Testis (tissue), 3 donors: Measurements from ENCODE around the gene STK33. TPM values are rescaled to one million over a fixed set of nuclear protein-coding genes. Genes with fewer than 3 reads are reported as not detected.

Source experiments
- DNase-seq: peaks from one replicate; pipeline ENCODE4 v3.0.0-alpha.2; 2019
- H3K27ac ChIP-seq, 2 donors: fragments of 200-600 bp; sonication (generic); one replicate each; pipeline ENCODE4 v1.5.1; 2019
- H3K27me3 ChIP-seq: fragments of 200-600 bp; sonication (generic); one replicate; pipeline ENCODE4 v1.5.1; 2019
- H3K36me3 ChIP-seq: fragments of 200-600 bp; sonication (generic); one replicate; pipeline ENCODE4 v1.5.1; 2017; ENCODE audit warnings: low read depth; ENCODE audit errors: missing control alignments
- H3K4me1 ChIP-seq: fragments of 200-600 bp; sonication (generic); one replicate; pipeline ENCODE4 v1.5.1; 2019
- H3K4me3 ChIP-seq, 2 donors: fragments of 200-600 bp; sonication (generic); one replicate each; pipeline ENCODE4 v1.5.1; 2017 to 2019
- H3K9me3 ChIP-seq: fragments of 200-600 bp; sonication (generic); one replicate; pipeline ENCODE4 v1.5.1; 2017
- CTCF ChIP-seq, 3 experiments: fragments of 450-650 bp in 2 of 3; fragments of 200-600 bp in 1 of 3; sonication (generic) in 1 of 3; IDR thresholded peaks; one replicate each; pipeline ENCODE4 v1.5.1; 2016 to 2019; ENCODE audit warnings: antibody characterized with exemption in 3 of 3, mild to moderate bottlenecking in 2 of 3, moderate library complexity in 1 of 3
- POLR2A ChIP-seq: fragments of 450-650 bp; IDR thresholded peaks from one replicate; pipeline ENCODE4 v1.6.1; 2017; ENCODE audit warnings: antibody characterized with exemption, mild to moderate bottlenecking, moderate library complexity
- WGBS, 2 donors: methylation state at CpG; one replicate each; pipeline ENCODE4 v1.1.5; 2018; 5-methylcytosine and 5-hydroxymethylcytosine counted together
- intact Hi-C: fragments of 100-400 bp; cut with DNase I; formaldehyde crosslinking; loops from one replicate; pipeline ENCODE4 v1.15.1; 2023; ENCODE audit warnings: low total_unique reads
- polyA plus RNA-seq: library from polyadenylated mRNA; stranded (reverse); fragments of 350-450 nt; fragmentation: Illumina TruSeq; extraction: RNeasy Lipid Tissue Mini Kit (QIAGEN cat#74804); gene quantifications from one replicate; pipeline ENCODE4 v1.2.3, GENCODE V29; 2014; ENCODE audit warnings: low read depth, low replicate concordance; ENCODE audit not compliant: insufficient read depth
- total RNA-seq, 2 donors: library from RNA; depleted of rRNA; stranded (reverse); fragments of >200 nt; gene quantifications; one replicate each; pipeline ENCODE4 v1.2.3, GENCODE V29; 2016

STK33 gene
- total and polyA plus RNA-seq, 3 donors from 2014 or later: 36.6 to 101 (median 49.9) TPM

GRCh38 chr11:8370812-8371515, 223.1 kb downstream of the STK33 start:
- Histone ChIP-seq H3K4me1 (no peaks in the 10 kb centered on the region), H3K9me3 (no peaks in the 10 kb centered on the region), H3K27ac (no peak overlapping the region), H3K4me3 (no peak overlapping the region), H3K27me3 (no peaks in the 10 kb centered on the region), H3K36me3 (no peaks in the 10 kb centered on the region)
- no peak for DNase-seq
- intact Hi-C loops: no loop called here
- TF ChIP-seq CTCF (IDR thresholded peaks at IDR 0.05) (no peak), POLR2A (no peak)
- whole genome bisulfite sequencing, 2 donors: 93 to 95% methylated on average over 8 of the region's 8 CpGs

DNA sequence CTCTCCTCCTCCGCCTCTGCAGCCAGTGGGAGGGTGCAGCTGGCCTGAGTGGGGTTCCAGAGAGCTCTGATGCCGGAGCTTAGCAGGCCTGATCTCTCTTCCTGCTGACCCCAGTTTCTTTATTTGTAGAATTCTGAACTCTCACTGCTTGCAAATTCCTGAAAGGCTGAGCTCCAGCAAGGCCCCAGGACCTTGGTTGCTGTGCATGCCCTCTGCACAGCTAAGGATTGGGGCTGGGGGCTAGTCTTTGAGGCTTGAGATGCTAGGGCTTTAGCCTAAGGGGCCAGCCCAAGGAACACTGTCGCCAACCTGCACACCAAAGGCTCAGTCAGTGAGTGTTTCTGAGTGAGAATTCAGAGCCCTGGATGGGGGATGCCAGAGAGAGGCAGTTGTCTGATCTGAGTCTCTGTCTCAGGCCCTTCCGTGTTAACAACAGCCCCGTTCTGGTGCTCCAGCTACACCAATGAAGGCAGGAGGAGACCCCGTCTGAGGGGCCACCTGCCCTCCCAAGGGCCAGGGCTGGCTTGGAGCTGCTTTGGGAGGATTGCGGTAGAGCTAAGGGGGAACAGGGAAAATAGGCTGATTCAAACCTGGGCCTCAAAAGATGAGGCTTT, 224.3 kb downstream of the STK33 start:
- no peaks in the 10 kb centered on the region for H3K27me3 ChIP-seq
- WGBS, 2 donors: 90 to 91% methylated on average over 6 to 7 of the region's 7 CpGs
- no peaks in the 10 kb centered on the region for H3K9me3 ChIP-seq
- no peak for DNase-seq
- H3K36me3 ChIP-seq: no peaks in the 10 kb centered on the region
- intact Hi-C loops: no loop called here
- TF ChIP-seq CTCF (IDR thresholded peaks at IDR 0.05) (no peak), POLR2A (no peak)
- no peak overlapping the region for H3K27ac ChIP-seq
- no peak overlapping the region for H3K4me3 ChIP-seq
- H3K4me1 ChIP-seq: no peaks in the 10 kb centered on the region

GRCh38 chr11:8368772-8369171, 225.3 kb downstream of the STK33 start:
- Histone ChIP-seq H3K36me3 (no peaks in the 10 kb centered on the region), H3K27me3 (no peaks in the 10 kb centered on the region), H3K9me3 (no peaks in the 10 kb centered on the region), H3K4me1 (no peaks in the 10 kb centered on the region), H3K27ac (no peak overlapping the region), H3K4me3 (no peak overlapping the region)
- intact Hi-C loops: no loop called here
- DNase-seq: no peak
- 83 to 84% methylated on average over 10 of the region's 10 CpGs for WGBS, 2 donors
- no peak for TF ChIP-seq POLR2A
- TF ChIP-seq CTCF (IDR thresholded peaks at IDR 0.05): no peak

DNA sequence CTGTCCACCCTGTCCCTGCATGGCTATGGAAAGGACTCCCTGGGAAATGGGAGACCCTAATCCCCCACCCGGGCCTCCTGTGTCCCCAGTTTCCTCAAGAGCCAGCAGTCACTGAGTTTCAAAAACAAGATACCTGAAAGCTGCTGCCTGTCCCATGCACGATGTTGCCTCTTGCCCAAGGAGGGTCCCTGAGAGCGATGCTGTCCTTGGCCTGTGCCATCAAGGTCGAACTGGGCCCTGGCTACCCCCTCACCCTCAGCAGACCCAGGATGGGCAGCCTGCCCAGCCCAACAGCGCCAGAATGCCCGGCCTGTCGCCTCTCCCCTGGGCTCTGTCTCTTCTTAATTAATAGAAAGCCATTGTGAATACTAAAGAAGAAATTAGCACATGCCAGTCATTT, 225.8 kb downstream of the STK33 start:
- H3K4me3 ChIP-seq: no peak overlapping the region
- no peaks in the 10 kb centered on the region for H3K4me1 ChIP-seq
- H3K9me3 ChIP-seq: no peaks in the 10 kb centered on the region
- intact Hi-C loops: no loop called here
- TF ChIP-seq POLR2A (no peak), CTCF (IDR thresholded peaks at IDR 0.05) (no peak)
- 60 to 72% methylated on average over 7 of the region's 7 CpGs for WGBS, 2 donors
- H3K27ac ChIP-seq: no peak overlapping the region
- no peak for DNase-seq
- no peaks in the 10 kb centered on the region for H3K27me3 ChIP-seq
- H3K36me3 ChIP-seq: no peaks in the 10 kb centered on the region

DNA sequence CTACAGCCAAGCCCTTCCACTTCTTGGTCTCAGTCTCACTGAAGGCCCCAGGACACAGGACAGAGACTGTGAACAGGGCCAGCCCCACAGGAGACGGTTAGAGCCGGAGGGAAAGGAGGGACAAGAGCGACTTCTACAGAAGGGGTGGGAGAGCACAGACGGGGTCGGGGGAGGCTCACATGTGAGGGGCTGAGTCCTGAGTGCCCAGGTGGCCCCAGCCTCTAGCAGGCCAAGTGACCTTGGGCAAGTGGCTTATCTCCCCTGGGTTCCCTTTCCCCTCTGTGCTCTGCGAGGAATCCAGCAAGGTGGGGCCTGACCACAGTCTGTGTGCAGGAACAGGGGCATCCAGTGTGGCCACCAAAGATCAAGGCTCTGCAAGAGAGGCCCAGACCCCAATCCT, 227.7 kb downstream of the STK33 start:
- intact Hi-C loops: no loop called here
- Histone ChIP-seq H3K27ac (no peak overlapping the region), H3K4me3 (no peak overlapping the region), H3K4me1 (no peaks in the 10 kb centered on the region), H3K36me3 (no peaks in the 10 kb centered on the region), H3K27me3 (no peaks in the 10 kb centered on the region), H3K9me3 (no peaks in the 10 kb centered on the region)
- no peak for DNase-seq
- WGBS, 2 donors: 57 to 83% methylated on average over 6 of the region's 6 CpGs
- TF ChIP-seq POLR2A: no peak
- TF ChIP-seq CTCF (IDR thresholded peaks at IDR 0.05): no peak
